ENCODE data around the gene AIFM3. TPM values are rescaled to one million over a fixed set of nuclear protein-coding genes. Genes with fewer than 3 reads are reported as not detected.
A peak's percentile ranks its signal among the peaks of the same experiment; 100 is the strongest.

AIFM3 gene
- total and polyA plus RNA-seq, 2 donors (not counting 3 experiments of a cell fraction or from before 2014, with no cell fraction given): 0.15 TPM; not detected in 1

GRCh38 chr22:20996031-20996410, 29.0 kb downstream of the AIFM3 start:
- Histone ChIP-seq H3K27ac (ENCODE audit: insufficient read depth, low read depth, low read length) (no peak overlapping the region), H3K27me3 (ENCODE audit: control insufficient read depth in 2 of 2, insufficient read depth in 2 of 2, low read length in 2 of 2) (no peaks in the 10 kb centered on the region), H3K9me3 (replicated peaks; ENCODE audit: control insufficient read depth, insufficient read depth, low read length) (no peaks in the 10 kb centered on the region), H3K4me3 (replicated peaks in 1 of 3; ENCODE audit: insufficient read depth in 1 of 3, low read depth in 1 of 3, low read length in 3 of 3) (no peak overlapping the region), H3K36me3 (ENCODE audit: control insufficient read depth in 2 of 2, extremely low read depth in 1 of 2, insufficient read depth in 2 of 2, low read length in 2 of 2) (peaks cover 5 to 34% of the 10 kb centered on the region in 2 experiments), H4K20me1 (replicated peaks; ENCODE audit: control insufficient read depth, extremely low read depth, insufficient read depth, low read length) (no peaks in the 10 kb centered on the region), H3K79me2 (ENCODE audit: control insufficient read depth, insufficient read depth, low read length) (peaks cover 12% of the 10 kb centered on the region), H2AFZ (ENCODE audit: low read depth, low read length) (no peak overlapping the region), H3K9ac (replicated peaks; ENCODE audit: extremely low read depth, insufficient read depth, low read length) (no peak overlapping the region), H3K4me2 (ENCODE audit: insufficient read depth, low read length) (no peak overlapping the region), H3K9me1 (replicated peaks; ENCODE audit: control insufficient read depth, extremely low read depth, insufficient read depth, low read length) (no peaks in the 10 kb centered on the region), H3K4me1 (ENCODE audit: control insufficient read depth, extremely low read depth, insufficient read depth, low read length) (peaks cover 10% of the 10 kb centered on the region)
- TF ChIP-seq GATA2 (IDR thresholded peaks at IDR 0.05; ENCODE audit: insufficient read depth, insufficient read length, low read depth, low read length): no peak
- TF ChIP-seq POLR2AphosphoS5 (IDR thresholded peaks at IDR 0.05; ENCODE audit: insufficient read depth, low read depth, low read length): no peak
- intact Hi-C loops (cut with micrococcal nuclease) (no loop called here), dilution Hi-C loops (cut with MboI; ENCODE audit: extremely low pct_ligation_motif_present, low sequenced_read_pairs) (no loop called here)
- POLR2A ChIA-PET: no interaction called here
- no peak for FAIRE-seq
- no peak for DNase-seq (ENCODE audit: low read depth, low spot score)
- no TSS peak for BruUV-seq (replicated peaks)
- CTCF ChIA-PET: no interaction called here

- Histone ChIP-seq H2AFZ (ENCODE audit: low read depth, low read length) (no peak overlapping the region), H3K9ac (replicated peaks; ENCODE audit: extremely low read depth, insufficient read depth, low read length) (no peak overlapping the region), H3K9me3 (replicated peaks; ENCODE audit: control insufficient read depth, insufficient read depth, low read length) (no peaks in the 10 kb centered on the region), H3K27ac (ENCODE audit: insufficient read depth, low read depth, low read length) (no peak overlapping the region), H3K79me2 (ENCODE audit: control insufficient read depth, insufficient read depth, low read length) (peaks cover 15% of the 10 kb centered on the region), H3K36me3 (ENCODE audit: control insufficient read depth in 2 of 2, extremely low read depth in 1 of 2, insufficient read depth in 2 of 2, low read length in 2 of 2) (peaks cover 5 to 31% of the 10 kb centered on the region in 2 experiments), H3K4me1 (ENCODE audit: control insufficient read depth, extremely low read depth, insufficient read depth, low read length) (peaks cover 15% of the 10 kb centered on the region), H3K27me3 (ENCODE audit: control insufficient read depth in 2 of 2, insufficient read depth in 2 of 2, low read length in 2 of 2) (no peaks in the 10 kb centered on the region), H3K4me3 (replicated peaks in 1 of 3; ENCODE audit: insufficient read depth in 1 of 3, low read depth in 1 of 3, low read length in 3 of 3) (no peak overlapping the region), H3K9me1 (replicated peaks; ENCODE audit: control insufficient read depth, extremely low read depth, insufficient read depth, low read length) (no peaks in the 10 kb centered on the region), H4K20me1 (replicated peaks; ENCODE audit: control insufficient read depth, extremely low read depth, insufficient read depth, low read length) (no peaks in the 10 kb centered on the region), H3K4me2 (ENCODE audit: insufficient read depth, low read length) (no peak overlapping the region)
- BruUV-seq (replicated peaks): TSS peak; percentile 3
- FAIRE-seq (no peak), DNase-seq (ENCODE audit: low read depth, low spot score) (no peak)
- intact Hi-C loops (cut with micrococcal nuclease) (no loop called here), dilution Hi-C loops (cut with MboI; ENCODE audit: extremely low pct_ligation_motif_present, low sequenced_read_pairs) (no loop called here)
- TF ChIP-seq EZH2 (IDR thresholded peaks at IDR 0.05; ENCODE audit: borderline replicate concordance, low read depth, low read length, severe bottlenecking): no peak
- peak; percentile 7 for TF ChIP-seq POLR2AphosphoS5 (IDR thresholded peaks at IDR 0.05; ENCODE audit: insufficient read depth, low read depth, low read length)
- CTCF ChIA-PET: no interaction called here
- POLR2A ChIA-PET: no interaction called here
These were observed 29.8 kb downstream of the AIFM3 start for GRCh38 chr22:20996598-20997535.

All from endothelial cell of umbilical vein (primary cell).